Measurements from ENCODE around the gene DLX1. TPM values are rescaled to one million over a fixed set of nuclear protein-coding genes. Genes with fewer than 3 reads are reported as not detected.
A peak's percentile ranks its signal among the peaks of the same experiment; 100 is the strongest.

DLX1 gene
- total RNA-seq, 1 experiment from 2014 or later, result 2.0 TPM

DNA sequence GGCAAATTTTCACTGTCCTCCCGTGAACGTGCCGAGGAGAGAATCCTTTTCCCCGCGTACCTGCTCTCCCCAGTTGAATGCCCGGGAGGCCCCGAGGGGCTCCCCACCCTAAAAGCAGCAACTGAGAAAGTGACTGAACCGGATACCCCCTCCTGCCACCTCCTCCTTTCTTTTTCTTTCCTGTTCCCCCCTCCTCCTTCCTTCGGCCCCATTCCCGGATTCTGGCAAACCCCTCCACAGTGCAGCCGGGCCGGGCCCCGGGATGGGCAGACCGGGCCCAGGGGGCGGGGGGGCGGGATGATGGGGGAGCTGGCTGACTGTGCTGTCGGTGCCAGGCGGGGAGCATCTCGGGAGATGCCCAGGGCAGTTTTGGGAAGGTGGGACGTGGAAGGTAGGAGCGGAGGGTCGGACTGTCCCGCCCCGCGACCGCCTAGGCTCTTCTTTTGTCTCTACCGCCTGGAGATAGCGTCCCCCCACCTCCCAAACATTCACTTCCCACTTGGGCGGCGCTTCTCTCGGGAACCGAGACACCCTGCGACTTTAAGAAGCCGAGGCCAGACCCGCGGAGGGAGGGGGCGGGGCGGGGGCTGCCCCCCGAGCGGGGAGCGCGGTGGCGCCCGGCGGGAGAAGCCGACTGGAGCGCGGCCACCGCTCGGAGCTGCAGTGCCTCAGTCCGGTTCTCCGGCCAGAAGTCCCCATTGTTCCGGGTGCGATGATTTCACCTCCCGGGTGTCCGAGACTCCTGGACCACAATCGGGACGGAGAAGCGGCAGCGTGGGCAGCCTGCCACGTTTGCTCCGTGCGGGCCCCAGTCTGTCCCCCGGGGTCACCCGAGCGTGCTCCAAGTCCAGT is 9.2 kb downstream of the DLX1 start:
- no peaks in the 10 kb centered on the region for H3K9me2 ChIP-seq (ENCODE audit: insufficient read depth)
- RAD21 ChIA-PET (ENCODE audit: low non-redundant PET in 1 of 2, low total read pairs in 2 of 2, uncharacterized antibody in 2 of 2, unreplicated experiment in 2 of 2), result no interaction called here

DNA sequence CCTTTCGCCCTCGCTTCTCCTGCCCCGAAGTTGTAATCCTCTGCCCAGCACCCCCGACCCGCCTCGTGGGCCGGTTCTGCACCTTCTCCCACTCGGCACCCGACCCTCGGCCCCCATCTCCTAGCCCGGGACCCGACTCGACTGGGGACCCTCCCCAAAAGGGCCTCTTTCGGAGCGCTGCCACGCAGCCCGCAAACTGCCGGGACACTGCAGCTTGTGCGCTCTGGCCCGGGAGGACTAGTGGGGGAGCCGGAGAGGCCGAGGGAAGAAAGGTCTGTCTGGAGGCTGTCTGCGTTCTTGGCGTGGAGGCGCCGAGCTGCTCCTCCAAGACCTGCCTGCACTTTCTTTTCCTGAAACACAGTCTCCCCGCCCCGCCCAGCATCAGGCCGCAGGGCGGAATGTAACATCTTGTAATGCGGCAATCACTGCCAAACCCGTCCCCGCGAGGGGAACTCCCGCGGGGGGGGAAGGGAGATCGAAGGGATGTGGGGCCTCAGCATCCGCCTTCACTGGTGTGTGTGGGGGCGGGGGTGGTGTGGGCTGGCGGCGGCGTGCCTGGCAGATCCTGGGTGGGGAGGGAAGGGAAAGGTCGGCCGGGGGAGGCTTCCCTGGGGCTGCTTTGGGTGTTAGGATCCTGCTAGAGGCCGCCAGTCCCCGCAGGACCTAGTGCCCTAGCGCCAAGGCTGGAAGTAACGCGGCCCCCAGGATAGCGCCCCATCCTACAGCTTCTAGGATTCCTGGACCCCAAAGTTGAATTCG is 10.0 kb downstream of the DLX1 start:
- H4K20me1 ChIP-seq (ENCODE audit: insufficient read depth), result no peaks in the 10 kb centered on the region
- peak; percentile 34; the same call in 1 of the 2 replicates for TF ChIP-seq ZFX (IDR thresholded peaks at IDR 0.05)
- TF ChIP-seq, protein P1, sequence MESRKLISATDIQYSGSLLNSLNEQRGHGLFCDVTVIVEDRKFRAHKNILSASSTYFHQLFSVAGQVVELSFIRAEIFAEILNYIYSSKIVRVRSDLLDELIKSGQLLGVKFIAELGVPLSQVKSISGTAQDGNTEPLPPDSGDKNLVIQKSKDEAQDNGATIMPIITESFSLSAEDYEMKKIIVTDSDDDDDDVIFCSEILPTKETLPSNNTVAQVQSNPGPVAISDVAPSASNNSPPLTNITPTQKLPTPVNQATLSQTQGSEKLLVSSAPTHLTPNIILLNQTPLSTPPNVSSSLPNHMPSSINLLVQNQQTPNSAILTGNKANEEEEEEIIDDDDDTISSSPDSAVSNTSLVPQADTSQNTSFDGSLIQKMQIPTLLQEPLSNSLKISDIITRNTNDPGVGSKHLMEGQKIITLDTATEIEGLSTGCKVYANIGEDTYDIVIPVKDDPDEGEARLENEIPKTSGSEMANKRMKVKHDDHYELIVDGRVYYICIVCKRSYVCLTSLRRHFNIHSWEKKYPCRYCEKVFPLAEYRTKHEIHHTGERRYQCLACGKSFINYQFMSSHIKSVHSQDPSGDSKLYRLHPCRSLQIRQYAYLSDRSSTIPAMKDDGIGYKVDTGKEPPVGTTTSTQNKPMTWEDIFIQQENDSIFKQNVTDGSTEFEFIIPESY (IDR thresholded peaks at IDR 0.05; ENCODE audit: extremely low read depth, insufficient replicate concordance, low read length), result no peak
- TF ChIP-seq ZNF274 (IDR thresholded peaks at IDR 0.05; ENCODE audit: low read depth, low read length), result no peak
- no peak for TF ChIP-seq EGR1 (IDR thresholded peaks at IDR 0.05; ENCODE audit: low read depth)
- peak; percentile 24 for TF ChIP-seq POLR2AphosphoS5 (IDR thresholded peaks at IDR 0.05; ENCODE audit: low read depth, low read length)
- TF ChIP-seq TCF7L2 (IDR thresholded peaks at IDR 0.05; ENCODE audit: borderline replicate concordance, extremely low read depth, insufficient read depth, insufficient read length), result peak; percentile 87
- ATAC-seq (peak; percentile 43), DNase-seq (ENCODE audit: low read depth, low spot score) (no peak)
- H3K27me3 ChIP-seq (ENCODE audit: insufficient read depth, low read length), result no peaks in the 10 kb centered on the region
- H3K9me2 ChIP-seq (ENCODE audit: insufficient read depth), result no peaks in the 10 kb centered on the region
- H3K9ac ChIP-seq (ENCODE audit: low read length), result peak overlapping the region; percentile 87
- CTCF ChIA-PET, result interaction anchor here (0.9 to 1.4 kb wide), 2 partner anchors 8 to 283 kb away, joined by 3 read pairs; partner anchors contain the start of gene DLX2
- H3K4me2 ChIP-seq (ENCODE audit: low read length), result peak overlapping the region; percentile 99
- RAD21 ChIA-PET (ENCODE audit: low non-redundant PET in 1 of 2, low total read pairs in 2 of 2, uncharacterized antibody in 2 of 2, unreplicated experiment in 2 of 2), result interaction anchor here in 1 of 2 experiments (0.8 kb wide), 1 partner anchor 283 kb away, joined by 3 read pairs; no protein-coding TSS in a partner anchor
- H3K4me3 ChIP-seq (replicated peaks in 1 of 2; ENCODE audit: low read depth in 1 of 2, low read length in 2 of 2), result peak overlapping the region; percentile 73 to 79
- no peaks in the 10 kb centered on the region for H3K36me3 ChIP-seq (ENCODE audit: control insufficient read depth in 1 of 2, insufficient read depth in 2 of 2, low read length in 2 of 2)
- H3K4me1 ChIP-seq (ENCODE audit: control insufficient read depth in 1 of 2, insufficient read depth in 2 of 2, low read length in 2 of 2), result peaks cover 37 to 57% of the 10 kb centered on the region in 2 experiments
- POLR2A ChIA-PET, result interaction anchor here (0.7 kb wide), 1 partner anchor 762 kb away, joined by 3 read pairs; no protein-coding TSS in a partner anchor
- BruUV-seq (replicated peaks), result no TSS peak
- no peaks in the 10 kb centered on the region for H3K79me2 ChIP-seq (ENCODE audit: insufficient read depth, low read length)
- H3K27ac ChIP-seq (ENCODE audit: low read depth, low read length), result peak overlapping the region; percentile 86
- H3K9me3 ChIP-seq (ENCODE audit: control insufficient read depth in 1 of 2, insufficient read depth in 1 of 2, low read depth in 1 of 2, low read length in 2 of 2), result no peaks in the 10 kb centered on the region
- intact Hi-C loops (cut with micrococcal nuclease), result loop anchor here (10.0 kb wide), 1 partner anchor 171 kb away; the partner anchor contains the start of gene HAT1
- H2AFZ ChIP-seq (ENCODE audit: low read depth, low read length, poor library complexity, severe bottlenecking), result peak overlapping the region; percentile 75

More for the DNA sequence above, 9.2 kb downstream of the DLX1 start:
- DNase-seq (ENCODE audit: low read depth, low spot score), result no peak
- H3K27ac ChIP-seq (ENCODE audit: low read depth, low read length), result peak overlapping the region; percentile 86
- peak overlapping the region; percentile 73 to 79 for H3K4me3 ChIP-seq (replicated peaks in 1 of 2; ENCODE audit: low read depth in 1 of 2, low read length in 2 of 2)
- no TSS peak for BruUV-seq (replicated peaks)
- no peaks in the 10 kb centered on the region for H3K36me3 ChIP-seq (ENCODE audit: control insufficient read depth in 1 of 2, insufficient read depth in 2 of 2, low read length in 2 of 2)
- H3K79me2 ChIP-seq (ENCODE audit: insufficient read depth, low read length), result no peaks in the 10 kb centered on the region
- H3K27me3 ChIP-seq (ENCODE audit: insufficient read depth, low read length), result no peaks in the 10 kb centered on the region
- peak overlapping the region; percentile 75 for H2AFZ ChIP-seq (ENCODE audit: low read depth, low read length, poor library complexity, severe bottlenecking)
- H4K20me1 ChIP-seq (ENCODE audit: insufficient read depth), result no peaks in the 10 kb centered on the region
- ATAC-seq, result peak; percentile 28
- intact Hi-C loops (cut with micrococcal nuclease), result loop anchor here (10.0 kb wide), 1 partner anchor 170 kb away; the partner anchor contains the start of gene HAT1
- H3K9me3 ChIP-seq (ENCODE audit: control insufficient read depth in 1 of 2, insufficient read depth in 1 of 2, low read depth in 1 of 2, low read length in 2 of 2), result no peaks in the 10 kb centered on the region
- H3K9ac ChIP-seq (ENCODE audit: low read length), result peak overlapping the region; percentile 87
- CTCF ChIA-PET, result interaction anchor here (0.9 to 1.4 kb wide), 2 partner anchors 8 to 282 kb away, joined by 3 read pairs; partner anchors contain the start of gene DLX2
- H3K4me2 ChIP-seq (ENCODE audit: low read length), result peak overlapping the region; percentile 99
- POLR2A ChIA-PET, result interaction anchor here (0.6 to 1.0 kb wide), 3 partner anchors 8 to 763 kb away, joined by 3 read pairs; partner anchors contain the start of genes DLX1 and DLX2
- TF ChIP-seq POLR2A (IDR thresholded peaks at IDR 0.05; ENCODE audit: borderline replicate concordance, extremely low read depth, insufficient read depth, insufficient read length) (peak; percentile 25), POLR2AphosphoS5 (IDR thresholded peaks at IDR 0.05; ENCODE audit: low read depth, low read length) (peak; percentile 59), SP1 (IDR thresholded peaks at IDR 0.05; ENCODE audit: low read depth) (no peak)
- H3K4me1 ChIP-seq (ENCODE audit: control insufficient read depth in 1 of 2, insufficient read depth in 2 of 2, low read length in 2 of 2), result peaks cover 30 to 51% of the 10 kb centered on the region in 2 experiments
